Measurements from ENCODE around the gene AK1.

AK1 gene

GRCh38 chr9:127868278-127868902, 9.1 kb downstream of the AK1 start:
- TF ChIP-seq, protein P1, sequence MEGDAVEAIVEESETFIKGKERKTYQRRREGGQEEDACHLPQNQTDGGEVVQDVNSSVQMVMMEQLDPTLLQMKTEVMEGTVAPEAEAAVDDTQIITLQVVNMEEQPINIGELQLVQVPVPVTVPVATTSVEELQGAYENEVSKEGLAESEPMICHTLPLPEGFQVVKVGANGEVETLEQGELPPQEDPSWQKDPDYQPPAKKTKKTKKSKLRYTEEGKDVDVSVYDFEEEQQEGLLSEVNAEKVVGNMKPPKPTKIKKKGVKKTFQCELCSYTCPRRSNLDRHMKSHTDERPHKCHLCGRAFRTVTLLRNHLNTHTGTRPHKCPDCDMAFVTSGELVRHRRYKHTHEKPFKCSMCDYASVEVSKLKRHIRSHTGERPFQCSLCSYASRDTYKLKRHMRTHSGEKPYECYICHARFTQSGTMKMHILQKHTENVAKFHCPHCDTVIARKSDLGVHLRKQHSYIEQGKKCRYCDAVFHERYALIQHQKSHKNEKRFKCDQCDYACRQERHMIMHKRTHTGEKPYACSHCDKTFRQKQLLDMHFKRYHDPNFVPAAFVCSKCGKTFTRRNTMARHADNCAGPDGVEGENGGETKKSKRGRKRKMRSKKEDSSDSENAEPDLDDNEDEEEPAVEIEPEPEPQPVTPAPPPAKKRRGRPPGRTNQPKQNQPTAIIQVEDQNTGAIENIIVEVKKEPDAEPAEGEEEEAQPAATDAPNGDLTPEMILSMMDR (IDR thresholded peaks at IDR 0.05), result no peak

DNA sequence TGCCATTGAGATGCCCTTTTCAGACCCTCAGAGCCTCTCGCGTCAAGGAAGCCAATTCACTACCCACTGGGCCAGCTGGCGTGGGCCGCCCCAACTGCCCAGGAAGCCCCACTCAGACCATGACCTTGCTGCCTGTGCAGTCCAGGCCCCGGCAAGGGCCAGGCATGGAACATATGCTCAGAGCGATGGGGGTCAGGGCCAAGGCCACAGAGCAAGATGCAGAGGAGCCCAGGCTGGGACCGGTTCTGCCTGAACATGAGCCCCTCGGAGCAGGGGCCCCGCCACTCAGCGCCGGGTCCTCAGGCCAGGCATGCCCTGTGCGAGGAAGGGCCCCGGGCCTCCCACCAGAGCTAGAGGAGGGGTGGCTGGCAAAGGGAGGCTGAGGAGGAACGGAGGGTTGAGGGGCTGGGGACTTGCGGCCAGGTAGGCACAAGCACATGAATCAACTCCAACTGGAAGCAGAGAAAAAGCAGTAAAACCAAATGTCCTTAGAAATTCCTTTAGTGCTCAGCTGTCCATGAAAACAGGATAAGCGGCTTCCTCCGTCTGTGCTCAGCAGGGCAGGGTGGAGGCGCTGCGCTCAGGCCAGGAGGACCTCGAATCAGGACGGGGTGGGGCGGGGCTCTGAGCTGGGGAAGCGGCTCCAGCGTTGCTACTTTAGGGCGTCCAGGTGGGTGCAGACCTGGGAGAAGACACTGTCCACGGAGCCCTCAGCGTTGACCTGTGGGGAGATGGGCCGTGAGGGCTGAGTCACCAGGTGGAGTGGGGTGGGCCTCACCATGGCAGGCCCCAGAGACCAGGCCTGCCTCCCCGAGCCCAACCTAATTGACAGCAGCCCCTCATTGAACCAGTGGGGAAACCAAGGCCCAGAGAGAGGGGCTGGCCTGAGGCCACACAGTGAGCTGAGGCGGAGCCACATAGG, 9.9 kb downstream of the AK1 start:
- TF ChIP-seq, protein P1 (IDR thresholded peaks at IDR 0.05), result no peak

GRCh38 chr9:127866535-127866934, 10.9 kb downstream of the AK1 start:
- TF ChIP-seq, protein P1 (IDR thresholded peaks at IDR 0.05), result no peak

DNA sequence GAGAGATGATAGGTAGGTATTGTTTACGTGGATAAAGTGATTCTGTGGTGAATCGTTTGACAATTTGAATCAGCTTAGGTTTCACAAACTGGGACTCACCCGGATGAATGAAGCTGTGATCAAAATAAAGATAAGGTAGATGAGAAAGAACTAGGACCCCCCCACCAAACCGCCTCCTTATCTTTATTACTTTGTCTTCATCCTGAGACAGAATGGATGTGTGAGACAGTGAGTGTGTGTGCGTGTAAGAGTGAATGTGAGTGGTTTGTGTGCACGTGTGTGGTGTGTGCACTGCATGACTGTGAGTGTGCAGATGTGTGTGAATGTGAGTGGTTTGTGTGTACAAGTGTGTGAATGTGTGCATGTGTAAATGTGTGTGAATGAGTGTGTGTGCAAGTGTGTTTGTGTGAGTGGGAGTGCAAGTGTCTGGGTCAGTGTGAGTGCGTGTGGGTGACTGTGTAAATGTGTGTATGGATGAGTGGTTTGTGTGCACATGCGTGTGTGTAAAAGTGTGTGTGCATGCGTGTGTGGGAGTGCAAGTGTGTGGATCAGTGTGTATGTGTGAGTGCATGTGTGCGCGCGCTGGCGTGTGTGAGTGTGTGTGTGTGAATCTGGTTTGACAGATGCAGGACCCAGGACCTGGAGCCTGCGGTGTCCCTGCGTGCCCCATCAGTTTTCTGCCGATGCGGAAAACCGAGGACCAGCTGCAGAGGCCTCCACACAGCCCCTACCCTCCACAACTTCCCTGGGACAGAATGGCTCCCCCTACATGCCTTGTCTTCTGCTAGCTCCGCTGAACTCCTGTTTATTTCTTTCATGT, 11.6 kb downstream of the AK1 start:
- TF ChIP-seq, protein P1 (IDR thresholded peaks at IDR 0.05), result no peak

GRCh38 chr9:127863191-127863621, 14.3 kb downstream of the AK1 start:
- TF ChIP-seq, protein P1 (IDR thresholded peaks at IDR 0.05), result no peak

- TF ChIP-seq, protein P1 (IDR thresholded peaks at IDR 0.05), result no peak
Observed at GRCh38 chr9:127862075-127863011, 15.1 kb downstream of the AK1 start.

Data from LNCAP (cell line).